GM12801 (cell line): ENCODE results near the gene ASCL2.

Experiments used
- TF ChIP-seq, protein P1 (sequence below): IDR thresholded peaks from one replicate; pipeline ENCODE4 v1.5.1; 2011; ENCODE audit warnings: control low read depth; ENCODE audit not compliant: insufficient read length; ENCODE audit errors: extremely low read depth

The ASCL2 gene

GRCh38 chr11:2276280-2277007, 6.1 kb upstream of the ASCL2 start:
- TF ChIP-seq, protein P1, sequence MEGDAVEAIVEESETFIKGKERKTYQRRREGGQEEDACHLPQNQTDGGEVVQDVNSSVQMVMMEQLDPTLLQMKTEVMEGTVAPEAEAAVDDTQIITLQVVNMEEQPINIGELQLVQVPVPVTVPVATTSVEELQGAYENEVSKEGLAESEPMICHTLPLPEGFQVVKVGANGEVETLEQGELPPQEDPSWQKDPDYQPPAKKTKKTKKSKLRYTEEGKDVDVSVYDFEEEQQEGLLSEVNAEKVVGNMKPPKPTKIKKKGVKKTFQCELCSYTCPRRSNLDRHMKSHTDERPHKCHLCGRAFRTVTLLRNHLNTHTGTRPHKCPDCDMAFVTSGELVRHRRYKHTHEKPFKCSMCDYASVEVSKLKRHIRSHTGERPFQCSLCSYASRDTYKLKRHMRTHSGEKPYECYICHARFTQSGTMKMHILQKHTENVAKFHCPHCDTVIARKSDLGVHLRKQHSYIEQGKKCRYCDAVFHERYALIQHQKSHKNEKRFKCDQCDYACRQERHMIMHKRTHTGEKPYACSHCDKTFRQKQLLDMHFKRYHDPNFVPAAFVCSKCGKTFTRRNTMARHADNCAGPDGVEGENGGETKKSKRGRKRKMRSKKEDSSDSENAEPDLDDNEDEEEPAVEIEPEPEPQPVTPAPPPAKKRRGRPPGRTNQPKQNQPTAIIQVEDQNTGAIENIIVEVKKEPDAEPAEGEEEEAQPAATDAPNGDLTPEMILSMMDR = no peak

DNA sequence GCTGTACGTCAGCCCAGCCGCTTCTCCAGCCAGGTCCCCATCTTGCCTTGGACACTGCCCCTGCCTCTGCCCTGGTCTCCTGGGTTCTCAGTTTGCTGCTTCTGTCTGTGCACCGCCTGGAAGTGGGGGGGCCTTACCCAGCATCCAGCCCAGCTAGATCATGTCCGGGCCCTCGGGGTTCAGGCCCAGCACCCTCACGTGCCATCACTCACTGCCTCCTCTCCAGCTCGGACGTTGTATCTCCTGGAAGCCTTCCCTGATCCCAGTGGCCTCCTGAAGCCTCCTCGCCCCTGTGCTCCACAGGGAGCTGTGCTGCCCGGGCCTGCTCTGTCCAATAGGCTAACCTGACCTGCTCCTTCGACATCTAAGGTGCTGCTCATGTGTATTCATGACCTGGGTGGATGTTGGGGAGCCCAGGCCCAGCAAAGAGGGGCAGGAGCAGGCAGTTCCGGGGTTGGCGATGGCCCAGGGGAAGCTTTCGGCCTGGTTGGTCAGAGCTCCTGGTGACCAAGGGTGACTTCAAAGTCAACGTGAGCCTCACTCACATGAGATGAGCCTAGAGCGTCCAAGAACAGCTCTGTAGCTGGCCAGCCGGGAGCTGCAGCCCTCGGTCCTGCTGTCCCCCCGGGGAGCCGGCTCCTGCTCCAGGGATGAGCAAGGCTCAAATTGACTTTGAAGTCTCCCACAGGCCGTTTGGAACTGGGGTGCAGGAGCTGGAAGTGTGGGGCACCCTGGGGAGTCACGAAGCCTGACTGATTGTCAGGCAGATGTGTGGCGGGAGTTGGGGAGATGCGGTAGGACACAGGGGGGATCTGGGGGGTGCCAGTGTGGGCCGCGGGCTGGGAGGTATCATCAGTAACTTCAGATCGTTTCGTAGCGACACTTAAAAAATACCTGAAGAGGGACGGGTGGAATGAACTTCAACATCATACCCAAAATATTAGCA, 5.2 kb upstream of the ASCL2 start:
- TF ChIP-seq, protein P1 = no peak

DNA sequence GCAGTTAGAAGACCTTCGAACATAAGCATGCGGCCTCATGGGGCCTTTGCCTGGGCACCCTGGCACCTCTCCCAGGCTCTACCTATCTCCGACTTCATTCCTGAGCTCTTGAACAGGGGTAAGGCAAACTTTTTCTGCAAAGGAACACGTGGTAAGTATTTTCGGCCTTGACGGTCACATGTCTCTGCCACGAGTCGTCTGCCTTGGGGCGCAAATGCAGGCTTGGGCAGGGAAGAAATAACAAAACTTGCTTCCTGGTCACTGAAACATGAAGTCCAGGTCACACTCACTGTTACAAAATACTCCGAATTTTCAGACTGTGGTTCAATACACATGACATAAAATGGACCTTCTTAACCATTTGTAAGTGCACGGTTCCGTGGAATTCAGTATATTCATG, 3.4 kb upstream of the ASCL2 start:
- TF ChIP-seq, protein P1 = no peak

DNA sequence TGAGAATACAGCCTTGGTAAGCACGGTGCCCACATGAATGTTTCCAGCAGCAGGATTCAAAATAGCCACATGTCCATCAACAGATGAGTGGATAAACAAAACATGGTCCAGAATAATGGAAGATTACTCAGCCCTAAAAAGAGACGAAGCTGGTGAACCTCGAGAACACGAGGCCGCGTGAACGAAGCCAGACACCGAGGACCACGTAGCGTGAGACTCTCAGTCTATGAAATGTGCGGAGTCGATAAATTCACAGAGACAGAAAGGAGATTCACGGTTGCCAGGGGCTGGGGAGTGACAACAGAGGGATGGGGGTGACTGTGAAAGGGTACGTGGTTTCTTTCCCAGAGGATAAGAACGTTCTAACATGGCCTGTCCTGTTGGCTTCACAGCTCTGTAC, 2.9 kb upstream of the ASCL2 start:
- TF ChIP-seq, protein P1 = no peak

- TF ChIP-seq, protein P1 = no peak
Observed at GRCh38 chr11:2272946-2273280, 2.5 kb upstream of the ASCL2 start.

DNA sequence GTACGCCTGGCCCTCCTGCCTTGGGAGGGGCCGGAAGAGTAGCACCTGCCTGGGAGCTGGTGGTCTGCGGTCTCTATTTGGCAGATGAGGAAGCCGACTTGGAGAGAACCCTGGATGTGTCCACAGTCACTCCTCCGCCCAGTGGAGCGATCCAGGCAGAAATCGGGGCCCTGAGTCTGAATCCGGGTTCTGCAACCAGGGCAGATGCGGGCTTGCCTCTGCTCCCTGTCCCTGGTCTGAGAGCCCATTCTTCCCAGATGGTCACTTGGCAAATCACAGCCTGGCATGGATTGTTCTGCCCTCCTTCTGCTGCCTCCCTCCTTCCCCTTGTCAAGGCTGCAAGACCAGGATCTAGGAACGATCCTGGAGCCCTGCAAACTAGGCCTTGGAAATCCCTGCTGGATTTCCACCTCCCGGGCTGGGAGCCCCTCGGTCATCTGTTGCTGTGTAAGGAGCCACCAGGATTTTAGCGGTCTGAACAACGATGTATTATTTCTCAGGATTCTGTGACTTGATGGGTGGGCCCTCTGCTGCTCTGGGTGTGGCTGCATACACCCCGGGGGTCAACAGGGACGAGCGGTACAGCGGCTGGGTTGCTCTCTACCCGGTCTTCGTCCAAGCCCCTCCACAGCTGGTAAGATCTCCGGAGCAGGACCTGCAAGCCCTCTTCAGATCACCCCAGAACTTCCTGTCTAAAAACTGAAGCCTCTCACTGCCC, 2.0 kb upstream of the ASCL2 start:
- TF ChIP-seq, protein P1 = no peak
